HepG2 (cell line): ENCODE data around the gene ISOC2. TPM values are rescaled to one million over a fixed set of nuclear protein-coding genes. Genes with fewer than 3 reads are reported as not detected.

Source experiments
- CBX1 ChIP-seq: IDR thresholded peaks from one replicate; pipeline ENCODE4 v1.6.1; 2016; ENCODE audit warnings: antibody characterized with exemption, low read depth
- HMGA1 ChIP-seq: sonication (generic); formaldehyde crosslinking; conservative IDR thresholded peaks from 2 replicates; pipeline ENCODE4 v1.4.0; 2020; ENCODE audit warnings: missing genetic modification reagents
- HMGXB3 ChIP-seq: sonication (generic); formaldehyde crosslinking; IDR thresholded peaks from 2 replicates; pipeline ENCODE4 v1.4.0; 2020; ENCODE audit warnings: missing genetic modification reagents, borderline replicate concordance
- ISL2 ChIP-seq: sonication (generic); formaldehyde crosslinking; IDR thresholded peaks from 2 replicates; pipeline ENCODE4 v1.5.0; 2020; ENCODE audit warnings: missing genetic modification reagents
- JUN ChIP-seq: sonication (generic); formaldehyde crosslinking; IDR thresholded peaks from 2 replicates; pipeline ENCODE4 v1.4.0; 2020; ENCODE audit warnings: mild to moderate bottlenecking, missing genetic modification reagents
- MLLT10 ChIP-seq: sonication (generic); formaldehyde crosslinking; IDR thresholded peaks from 2 replicates; pipeline ENCODE4 v1.4.0; 2020; ENCODE audit warnings: missing genetic modification reagents
- NFATC3 ChIP-seq: sonication (generic); formaldehyde crosslinking; IDR thresholded peaks from 2 replicates; pipeline ENCODE4 v1.5.1; 2020; ENCODE audit warnings: mild to moderate bottlenecking, missing genetic modification reagents
- RCOR2 ChIP-seq: IDR thresholded peaks from 2 replicates; pipeline ENCODE4 v1.6.1; 2016; ENCODE audit warnings: missing biosample characterization, missing genetic modification reagents
- SMAD9 ChIP-seq: sonication (generic); formaldehyde crosslinking; IDR thresholded peaks from 2 replicates; pipeline ENCODE4 v1.5.1; 2020; ENCODE audit warnings: mild to moderate bottlenecking, missing genetic modification reagents
- U2AF1 ChIP-seq: fragments of 200-400 bp; formaldehyde crosslinking; optimal IDR thresholded peaks from 2 replicates; pipeline ENCODE3; 2017; ENCODE audit warnings: mild to moderate bottlenecking, low read depth, low read length
- ZNF407 ChIP-seq: sonication (generic); formaldehyde crosslinking; IDR thresholded peaks from one replicate; pipeline ENCODE4 v1.5.1; 2020; ENCODE audit warnings: mild to moderate bottlenecking, missing genetic modification reagents; ENCODE audit errors: not compliant biosample characterization
- ZSCAN22 ChIP-seq: sonication (generic); formaldehyde crosslinking; IDR thresholded peaks from 2 replicates; pipeline ENCODE4 v1.4.0; 2020; ENCODE audit warnings: mild to moderate bottlenecking, missing genetic modification reagents
- polyA plus RNA-seq, 8 experiments: library from polyadenylated mRNA; depleted of rRNA in 3 of 8; stranded (reverse) in 7 of 8; unstranded in 1 of 8; fragments of >200 nt; fragmentation: Illumina TruSeq in 4 of 8; extraction: Trizol in 4 of 8; gene quantifications; 2 replicates each; pipeline versions ENCODE4 v1.2.1 to v1.2.3, GENCODE V29; 2011 to 2016; ENCODE audit warnings: low read depth in 4 of 8, missing spikeins in 1 of 8, mixed read lengths in 1 of 8; ENCODE audit not compliant: insufficient read depth in 1 of 8
- total RNA-seq, 5 experiments: library from RNA; depleted of rRNA; stranded (reverse); fragments of >200 nt; fragmentation: Illumina TruSeq; extraction: Trizol; gene quantifications; 2 replicates each; pipeline ENCODE4 v1.2.3, GENCODE V29; 2016; ENCODE audit warnings: low read depth in 1 of 5
- TF ChIP-seq, protein P1 (sequence below): IDR thresholded peaks from 2 replicates; pipeline ENCODE4 v1.6.1; 2012; ENCODE audit warnings: inconsistent platforms
- TF ChIP-seq, protein P2 (sequence below): sonication (generic); formaldehyde crosslinking; IDR thresholded peaks from 2 replicates; pipeline ENCODE4 v1.4.0; 2020; ENCODE audit warnings: missing genetic modification reagents

ISOC2 gene
- total and polyA plus RNA-seq, 2 of the 13 experiments (the other 11 are each of a cell fraction or from before 2014, with no cell fraction given): 76.8 to 105 TPM

DNA sequence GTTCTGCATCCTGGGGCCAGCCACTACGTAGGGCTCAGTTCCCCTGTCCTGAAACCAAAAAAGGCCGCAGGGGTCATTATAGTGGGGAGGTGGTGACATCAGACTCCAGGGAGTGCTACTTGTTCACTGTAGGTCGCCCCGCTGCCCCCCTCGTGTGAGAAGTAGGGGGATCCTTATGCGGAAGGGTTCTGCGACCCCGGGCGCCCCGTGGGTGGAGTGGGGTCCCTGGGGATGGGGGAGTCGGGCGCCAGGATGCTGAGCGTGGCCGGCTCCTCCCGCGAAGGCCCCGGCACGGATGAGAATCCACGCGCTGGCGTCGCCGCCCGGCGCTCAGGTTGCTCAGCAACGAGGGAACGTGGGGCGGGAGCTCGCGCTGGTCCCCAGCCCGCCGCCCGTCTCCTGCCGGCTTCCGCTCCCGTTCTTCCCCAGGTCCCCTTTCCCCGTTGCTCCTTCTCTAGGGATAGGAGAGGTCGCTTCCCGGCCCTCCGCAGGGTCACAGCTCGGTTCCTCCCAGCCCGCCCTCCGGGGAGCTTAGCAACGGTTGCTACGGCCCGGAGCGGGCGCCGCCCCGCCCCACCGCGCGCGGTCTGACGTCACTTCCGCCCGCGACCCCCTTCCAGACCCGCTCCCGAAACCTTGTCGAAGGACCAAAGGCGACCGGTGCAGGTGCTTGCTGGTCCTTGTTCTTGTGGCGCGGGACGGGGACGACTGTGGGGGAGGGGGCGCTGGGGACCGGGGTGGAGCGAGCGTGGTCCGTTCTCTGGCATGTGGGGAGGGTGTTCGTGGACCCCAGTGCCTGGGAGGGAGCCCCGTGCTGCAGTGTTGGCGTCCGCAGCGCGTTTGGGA is 23.4 kb upstream of the ISOC2 start, which contains the start of gene NAT14 (continued):
- TF ChIP-seq HMGXB3 (no peak), CBX1 (no peak), ZSCAN22 (CRISPR knock-in tag) (no peak), JUN (no peak), ZNF407 (CRISPR knock-in tag) (no peak), MLLT10 (CRISPR knock-in tag) (no peak), HMGA1 (CRISPR knock-in tag) (no peak), SMAD9 (no peak), U2AF1 (no peak), ISL2 (0 out of 2 replicates have a peak, but pooled peaks have one; percentile 16), RCOR2 (CRISPR knock-in tag) (no peak), NFATC3 (CRISPR knock-in tag) (no peak)
- TF ChIP-seq, protein P1, sequence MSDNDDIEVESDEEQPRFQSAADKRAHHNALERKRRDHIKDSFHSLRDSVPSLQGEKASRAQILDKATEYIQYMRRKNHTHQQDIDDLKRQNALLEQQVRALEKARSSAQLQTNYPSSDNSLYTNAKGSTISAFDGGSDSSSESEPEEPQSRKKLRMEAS: no peak
- TF ChIP-seq, protein P2, sequence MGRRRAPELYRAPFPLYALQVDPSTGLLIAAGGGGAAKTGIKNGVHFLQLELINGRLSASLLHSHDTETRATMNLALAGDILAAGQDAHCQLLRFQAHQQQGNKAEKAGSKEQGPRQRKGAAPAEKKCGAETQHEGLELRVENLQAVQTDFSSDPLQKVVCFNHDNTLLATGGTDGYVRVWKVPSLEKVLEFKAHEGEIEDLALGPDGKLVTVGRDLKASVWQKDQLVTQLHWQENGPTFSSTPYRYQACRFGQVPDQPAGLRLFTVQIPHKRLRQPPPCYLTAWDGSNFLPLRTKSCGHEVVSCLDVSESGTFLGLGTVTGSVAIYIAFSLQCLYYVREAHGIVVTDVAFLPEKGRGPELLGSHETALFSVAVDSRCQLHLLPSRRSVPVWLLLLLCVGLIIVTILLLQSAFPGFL (CRISPR knock-in tag): no peak
